ENCODE measurements around the gene RHOBTB3.

RHOBTB3 gene

GRCh38 chr5:95798048-95798447 is 66.9 kb downstream of the RHOBTB3 start:
- no peak for TF ChIP-seq CTCF (IDR thresholded peaks at IDR 0.05)

GRCh38 chr5:95798545-95798944 is 67.4 kb downstream of the RHOBTB3 start:
- no peak for TF ChIP-seq CTCF (IDR thresholded peaks at IDR 0.05)

DNA sequence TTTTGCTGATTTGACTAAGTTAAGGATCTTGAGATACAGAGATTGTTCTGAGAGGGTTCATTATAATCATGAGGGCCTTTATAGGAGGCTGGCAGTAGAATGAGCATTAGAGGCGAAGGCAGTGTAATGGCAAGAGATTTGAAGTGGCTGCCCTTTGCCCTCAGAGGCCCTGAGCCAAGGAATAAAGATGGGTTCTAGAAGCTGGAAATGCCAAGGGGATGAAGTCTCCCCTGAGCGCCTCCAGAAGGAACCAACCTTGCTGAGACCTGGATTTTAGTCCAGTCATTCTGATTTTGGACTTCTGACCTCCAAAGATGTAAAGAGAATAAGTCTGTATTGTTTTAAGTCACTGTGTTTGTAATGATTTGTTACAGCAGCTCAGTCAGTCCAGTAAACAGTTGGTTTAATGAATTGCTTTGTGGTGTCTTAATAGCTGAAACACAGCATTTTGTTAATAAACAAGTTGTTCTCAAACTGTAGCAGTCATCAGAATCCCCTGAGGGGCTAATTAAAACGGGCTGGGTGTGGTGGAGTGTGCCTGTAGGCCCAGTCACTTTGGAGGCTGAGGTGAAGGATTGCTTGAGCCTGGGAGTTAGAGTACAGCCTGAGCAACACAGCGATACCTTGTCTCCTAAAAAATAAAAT is 68.2 kb downstream of the RHOBTB3 start:
- no peak for TF ChIP-seq CTCF (IDR thresholded peaks at IDR 0.05)

DNA sequence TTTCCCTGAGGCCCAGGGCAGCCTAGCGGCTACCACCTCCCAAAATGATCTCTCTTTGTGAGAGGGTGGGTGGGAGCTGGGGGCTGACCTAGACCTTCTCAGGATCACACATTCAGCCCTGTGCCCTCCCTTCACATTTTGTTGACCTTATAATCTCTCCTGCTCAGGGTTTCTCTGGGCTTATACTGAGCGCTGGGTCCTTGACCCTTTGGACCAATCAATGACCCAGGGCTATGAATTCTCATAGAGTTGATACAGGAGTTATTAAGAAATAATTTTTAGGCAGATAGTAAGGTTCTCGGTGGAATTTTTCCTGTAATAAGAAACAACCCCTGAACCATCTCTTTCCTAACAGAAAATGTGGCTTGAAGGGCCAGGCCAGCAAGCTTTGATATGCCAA is 69.4 kb downstream of the RHOBTB3 start:
- no peak for TF ChIP-seq CTCF (IDR thresholded peaks at IDR 0.05)

DNA sequence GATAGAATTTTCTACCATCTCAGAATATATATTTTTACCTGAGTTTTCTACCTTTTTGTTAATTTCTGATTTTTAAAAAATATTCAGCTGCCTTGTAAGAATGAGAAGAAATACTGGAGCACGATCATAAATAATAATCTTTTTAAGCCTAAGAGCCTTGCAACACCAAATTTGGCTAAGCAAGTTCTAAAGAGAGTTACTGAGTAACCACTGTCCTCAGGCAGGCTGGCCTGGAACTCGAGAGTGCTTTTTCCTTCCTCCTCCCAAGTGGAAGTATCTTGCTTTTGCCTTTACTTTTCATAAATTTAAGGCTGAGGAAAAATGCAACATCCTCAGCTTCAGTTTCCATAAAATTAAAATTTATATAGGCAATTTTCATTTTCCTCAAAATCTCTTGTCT is 70.4 kb downstream of the RHOBTB3 start:
- TF ChIP-seq CTCF (IDR thresholded peaks at IDR 0.05), result no peak

DNA sequence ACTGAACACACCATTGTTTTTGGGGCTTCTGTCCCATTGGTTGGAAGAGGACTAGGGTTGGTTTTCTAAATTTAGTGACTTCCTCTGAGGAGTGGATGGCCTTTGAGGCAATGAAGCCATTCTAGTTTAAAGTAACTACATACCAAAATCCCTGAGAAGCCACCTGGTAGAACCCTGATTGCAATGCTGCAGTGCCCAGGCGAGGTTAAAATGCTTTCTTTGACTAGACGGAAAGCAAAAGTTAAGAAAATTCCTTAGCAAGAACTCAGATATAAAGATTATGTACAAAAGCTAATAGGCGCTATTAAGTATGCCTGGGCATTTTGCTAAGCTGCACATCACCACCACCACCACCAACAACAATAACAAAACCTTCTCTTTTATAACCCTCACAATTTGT is 70.8 kb downstream of the RHOBTB3 start:
- no peak for TF ChIP-seq CTCF (IDR thresholded peaks at IDR 0.05)

- no peak for TF ChIP-seq CTCF (IDR thresholded peaks at IDR 0.05)
Observed at GRCh38 chr5:95803271-95804148, 72.4 kb downstream of the RHOBTB3 start.
